Thyroid gland (tissue), 4 donors: ENCODE data around the gene ZNF775.

Source experiments
- CTCF ChIP-seq, 6 experiments: fragments of 200-600 bp in 3 of 6; fragments of 450-650 bp in 3 of 6; sonication (generic) in 3 of 6; IDR thresholded peaks; one replicate each; pipeline ENCODE4 v1.5.1; 2016 to 2019; ENCODE audit warnings: antibody characterized with exemption in 6 of 6, mild to moderate bottlenecking in 2 of 6, inconsistent platforms in 1 of 6, moderate library complexity in 1 of 6
- POLR2A ChIP-seq, 2 donors: fragments of 450-650 bp; IDR thresholded peaks; one replicate each; pipeline ENCODE4 v1.6.1; 2017; ENCODE audit warnings: antibody characterized with exemption in 2 of 2, mild to moderate bottlenecking in 2 of 2, moderate library complexity in 1 of 2

- TF ChIP-seq CTCF (IDR thresholded peaks at IDR 0.05) (no peak), POLR2A (IDR thresholded peaks at IDR 0.05) (no peak)
Measured at GRCh38 chr7:150406312-150406566, 27.1 kb downstream of the ZNF775 start.
